Nephron (organoid): Measurements from ENCODE around the gene COA3.
A peak's percentile ranks its signal among the peaks of the same experiment; 100 is the strongest.

ENCODE experiments used
- H3K27ac Mint-ChIP-seq, 3 experiments: 2 replicates each; pipeline ENCODE4 v1.8.0; 2020; ENCODE audit warnings: mixed read lengths in 3 of 3, mild to moderate bottlenecking in 2 of 3, moderate library complexity in 1 of 3
- H3K27me3 Mint-ChIP-seq: 2 replicates; pipeline ENCODE4 v1.8.0; 2021; ENCODE audit warnings: low read depth, mild to moderate bottlenecking, moderate library complexity, mixed read lengths
- H3K36me3 Mint-ChIP-seq: 2 replicates; pipeline ENCODE4 v1.8.0; 2020; ENCODE audit warnings: low read depth, mixed read lengths
- H3K4me1 Mint-ChIP-seq: 2 replicates; pipeline ENCODE4 v1.8.0; 2020; ENCODE audit warnings: mixed read lengths
- H3K4me3 Mint-ChIP-seq, 3 experiments: 2 replicates each; pipeline ENCODE4 v1.8.0; 2020; ENCODE audit warnings: mild to moderate bottlenecking in 3 of 3, mixed read lengths in 3 of 3, moderate library complexity in 2 of 3
- H3K9me3 Mint-ChIP-seq: 2 replicates; pipeline ENCODE4 v1.8.0; 2020; ENCODE audit warnings: mixed read lengths
- TF ChIP-seq, protein P1 (sequence below), 3 experiments: fragments of 200-600 bp; sonication (generic); IDR thresholded peaks; one replicate each; pipeline ENCODE4 v1.5.0; 2021; ENCODE audit warnings: antibody characterized with exemption in 3 of 3; ENCODE audit not compliant: unreplicated experiment in 3 of 3

COA3 gene

GRCh38 chr17:42797067-42798007, 1.2 kb downstream of the COA3 start:
- Mint-ChIP-seq H3K27ac (peak overlapping the region; percentile 85 to 98 (median 97)), H3K27me3 (no peaks in the 10 kb centered on the region), H3K36me3 (peaks cover 6% of the 10 kb centered on the region)

DNA sequence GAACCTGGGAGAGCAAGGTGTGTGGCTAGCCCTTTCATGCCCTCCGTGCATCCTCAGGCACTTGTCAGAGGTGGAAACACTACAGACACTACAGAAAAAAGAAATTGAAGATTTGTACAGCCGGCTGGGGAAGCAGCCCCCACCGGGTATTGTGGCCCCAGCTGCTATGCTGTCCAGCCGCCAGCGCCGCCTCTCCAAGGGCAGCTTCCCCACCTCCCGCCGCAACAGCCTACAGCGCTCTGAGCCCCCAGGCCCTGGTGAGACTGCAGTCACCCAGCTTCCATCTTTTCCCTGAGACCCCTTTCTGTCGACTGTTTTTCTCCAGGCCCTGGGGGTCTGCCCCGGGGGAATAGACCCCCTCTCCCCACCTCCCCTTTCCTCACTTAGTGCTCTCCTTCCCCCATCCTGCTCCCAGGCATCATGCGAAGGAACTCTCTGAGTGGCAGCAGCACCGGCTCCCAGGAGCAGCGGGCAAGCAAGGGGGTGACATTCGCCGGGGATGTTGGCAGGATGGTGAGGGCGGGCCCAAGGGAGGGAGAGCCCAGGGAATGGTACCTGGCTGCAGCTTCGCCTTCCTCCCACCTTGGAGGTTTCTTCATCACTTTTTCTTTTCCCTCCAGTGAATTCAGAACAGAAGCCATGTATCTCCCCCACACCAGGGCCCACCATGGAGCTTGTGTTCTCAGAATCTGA, 2.3 kb downstream of the COA3 start:
- Mint-ChIP-seq H3K27me3 (no peaks in the 10 kb centered on the region), H3K4me1 (peaks cover 28% of the 10 kb centered on the region), H3K9me3 (no peaks in the 10 kb centered on the region), H3K36me3 (peaks cover 6% of the 10 kb centered on the region), H3K4me3 (peak overlapping the region; percentile 97 to 99 (median 98)), H3K27ac (peak overlapping the region; percentile 85 to 98 (median 97))
- TF ChIP-seq, protein P1, sequence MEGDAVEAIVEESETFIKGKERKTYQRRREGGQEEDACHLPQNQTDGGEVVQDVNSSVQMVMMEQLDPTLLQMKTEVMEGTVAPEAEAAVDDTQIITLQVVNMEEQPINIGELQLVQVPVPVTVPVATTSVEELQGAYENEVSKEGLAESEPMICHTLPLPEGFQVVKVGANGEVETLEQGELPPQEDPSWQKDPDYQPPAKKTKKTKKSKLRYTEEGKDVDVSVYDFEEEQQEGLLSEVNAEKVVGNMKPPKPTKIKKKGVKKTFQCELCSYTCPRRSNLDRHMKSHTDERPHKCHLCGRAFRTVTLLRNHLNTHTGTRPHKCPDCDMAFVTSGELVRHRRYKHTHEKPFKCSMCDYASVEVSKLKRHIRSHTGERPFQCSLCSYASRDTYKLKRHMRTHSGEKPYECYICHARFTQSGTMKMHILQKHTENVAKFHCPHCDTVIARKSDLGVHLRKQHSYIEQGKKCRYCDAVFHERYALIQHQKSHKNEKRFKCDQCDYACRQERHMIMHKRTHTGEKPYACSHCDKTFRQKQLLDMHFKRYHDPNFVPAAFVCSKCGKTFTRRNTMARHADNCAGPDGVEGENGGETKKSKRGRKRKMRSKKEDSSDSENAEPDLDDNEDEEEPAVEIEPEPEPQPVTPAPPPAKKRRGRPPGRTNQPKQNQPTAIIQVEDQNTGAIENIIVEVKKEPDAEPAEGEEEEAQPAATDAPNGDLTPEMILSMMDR (IDR thresholded peaks at IDR 0.05; ENCODE audit: unreplicated experiment in 3 of 3), result no peak

More at GRCh38 chr17:42797067-42798007, 1.2 kb downstream of the COA3 start:
- peak overlapping the region; percentile 97 to 99 (median 98) for H3K4me3 Mint-ChIP-seq
- TF ChIP-seq, protein P1 (IDR thresholded peaks at IDR 0.05; ENCODE audit: unreplicated experiment in 3 of 3), result no peak
- H3K9me3 Mint-ChIP-seq, result no peaks in the 10 kb centered on the region
- peaks cover 28% of the 10 kb centered on the region for H3K4me1 Mint-ChIP-seq

DNA sequence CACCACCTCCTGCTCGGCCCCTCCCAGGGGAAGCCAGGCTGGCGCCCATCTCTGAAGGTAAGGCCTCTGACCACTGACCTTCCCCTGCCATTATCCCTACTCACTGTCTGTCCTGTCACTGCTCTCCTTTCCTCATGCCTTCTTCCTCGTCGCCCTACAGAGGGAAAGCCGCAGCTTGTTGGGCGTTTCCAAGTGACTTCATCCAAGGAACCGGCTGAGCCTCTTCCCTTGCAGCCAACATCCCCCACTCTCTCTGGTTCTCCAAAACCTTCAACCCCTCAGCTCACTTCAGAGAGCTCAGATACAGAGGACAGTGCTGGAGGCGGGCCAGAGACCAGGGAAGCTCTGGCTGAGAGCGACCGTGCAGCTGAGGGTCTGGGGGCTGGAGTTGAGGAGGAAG, 3.0 kb downstream of the COA3 start:
- TF ChIP-seq, protein P1 (IDR thresholded peaks at IDR 0.05; ENCODE audit: unreplicated experiment in 3 of 3), result no peak
- no peaks in the 10 kb centered on the region for H3K9me3 Mint-ChIP-seq
- H3K4me3 Mint-ChIP-seq, result peak overlapping the region; percentile 67 to 79 (median 74)
- H3K4me1 Mint-ChIP-seq, result peaks cover 28% of the 10 kb centered on the region
- peak overlapping the region in 2 of 3 experiments; percentile 29 to 81 for H3K27ac Mint-ChIP-seq
- H3K36me3 Mint-ChIP-seq, result peaks cover 6% of the 10 kb centered on the region
- H3K27me3 Mint-ChIP-seq, result no peaks in the 10 kb centered on the region

DNA sequence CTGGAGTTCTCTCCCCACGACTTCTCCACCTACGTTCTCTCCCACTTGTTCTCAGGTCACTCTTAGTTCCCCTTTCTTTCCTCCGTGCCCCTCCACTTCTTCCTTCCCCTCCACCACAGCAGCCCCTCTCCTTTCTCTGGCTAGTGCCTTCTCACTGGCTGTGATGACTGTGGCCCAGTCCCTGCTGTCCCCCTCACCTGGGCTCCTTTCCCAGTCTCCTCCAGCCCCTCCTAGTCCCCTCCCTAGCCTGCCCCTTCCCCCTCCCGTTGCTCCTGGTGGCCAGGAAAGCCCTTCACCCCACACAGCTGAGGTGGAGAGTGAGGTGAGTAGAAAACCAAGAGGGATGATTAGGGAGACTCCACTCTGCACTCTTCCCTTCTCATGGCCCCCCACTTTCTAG, 3.4 kb downstream of the COA3 start:
- Mint-ChIP-seq H3K36me3 (peaks cover 6% of the 10 kb centered on the region), H3K9me3 (no peaks in the 10 kb centered on the region), H3K4me1 (peaks cover 28% of the 10 kb centered on the region), H3K27ac (peak overlapping the region in 1 of 3 experiments; percentile 81), H3K27me3 (no peaks in the 10 kb centered on the region), H3K4me3 (peak overlapping the region in 1 of 3 experiments; percentile 79)
- TF ChIP-seq, protein P1 (IDR thresholded peaks at IDR 0.05; ENCODE audit: unreplicated experiment in 3 of 3), result no peak

DNA sequence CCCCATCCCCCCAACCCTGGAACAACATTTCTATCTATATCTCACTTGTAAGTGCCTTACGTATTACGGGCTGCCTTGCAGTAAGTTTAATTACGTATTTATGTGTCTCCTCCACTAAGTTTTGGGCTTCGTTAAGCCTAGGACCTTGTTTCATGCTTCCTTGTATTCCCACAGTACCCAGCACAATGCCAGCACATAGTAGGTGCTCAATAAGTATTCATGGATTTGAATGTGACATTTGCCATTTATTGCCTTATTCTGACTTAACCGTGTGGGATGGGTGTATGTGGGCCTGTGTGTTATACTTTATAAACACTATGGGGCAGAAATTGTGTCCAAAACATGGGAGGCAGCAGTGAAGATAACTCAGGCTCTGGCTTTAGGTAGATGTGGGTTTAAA, 6.0 kb downstream of the COA3 start:
- Mint-ChIP-seq H3K4me3 (no peak overlapping the region), H3K9me3 (no peaks in the 10 kb centered on the region), H3K36me3 (peaks cover 10% of the 10 kb centered on the region), H3K4me1 (peaks cover 16% of the 10 kb centered on the region), H3K27ac (no peak overlapping the region), H3K27me3 (peaks cover under 1% of the 10 kb centered on the region)
- TF ChIP-seq, protein P1 (IDR thresholded peaks at IDR 0.05; ENCODE audit: unreplicated experiment in 3 of 3), result no peak
